HepG2 (cell line): ENCODE measurements around the gene PHF14.

Experiments
- CHD2 ChIP-seq: IDR thresholded peaks from 2 replicates; pipeline ENCODE4 v1.6.1; 2011; ENCODE audit warnings: low read depth, low read length, improper control_type of control experiment
- EED ChIP-seq: sonication (generic); formaldehyde crosslinking; IDR thresholded peaks from 2 replicates; pipeline ENCODE4 v1.5.0; 2020; ENCODE audit warnings: mild to moderate bottlenecking, missing genetic modification reagents
- NR3C1 ChIP-seq: sonication (generic); formaldehyde crosslinking; IDR thresholded peaks from 2 replicates; pipeline ENCODE4 v1.4.0; 2020; ENCODE audit warnings: missing genetic modification reagents
- PAWR ChIP-seq: sonication (generic); formaldehyde crosslinking; IDR thresholded peaks from 2 replicates; pipeline ENCODE4 v1.4.0; 2020; ENCODE audit warnings: missing genetic modification reagents, mild to moderate bottlenecking, borderline replicate concordance
- SP4 ChIP-seq: sonication (generic); formaldehyde crosslinking; IDR thresholded peaks from 2 replicates; pipeline ENCODE4 v1.8.1; 2023; ENCODE audit warnings: mild to moderate bottlenecking, missing genetic modification reagents
- ZNF646 ChIP-seq: sonication (generic); formaldehyde crosslinking; IDR thresholded peaks from 2 replicates; pipeline ENCODE4 v1.9.0; 2021; ENCODE audit warnings: mild to moderate bottlenecking, missing genetic modification reagents
- TF ChIP-seq, protein P1 (sequence below): IDR thresholded peaks from 2 replicates; pipeline ENCODE4 v1.6.1; 2012; ENCODE audit warnings: inconsistent platforms
- TF ChIP-seq, protein P2 (sequence below): sonication (generic); formaldehyde crosslinking; IDR thresholded peaks from 2 replicates; pipeline ENCODE4 v1.4.0; 2020; ENCODE audit warnings: missing genetic modification reagents

GRCh38 chr7:10973061-10973941 is at the start of gene PHF14:
- TF ChIP-seq CHD2 = no peak
- TF ChIP-seq, protein P1, sequence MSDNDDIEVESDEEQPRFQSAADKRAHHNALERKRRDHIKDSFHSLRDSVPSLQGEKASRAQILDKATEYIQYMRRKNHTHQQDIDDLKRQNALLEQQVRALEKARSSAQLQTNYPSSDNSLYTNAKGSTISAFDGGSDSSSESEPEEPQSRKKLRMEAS = peak; percentile 91
- no peak for TF ChIP-seq PAWR (CRISPR knock-in tag)
- TF ChIP-seq SP4 (CRISPR knock-in tag) = no peak
- TF ChIP-seq ZNF646 (CRISPR knock-in tag) = no peak
- TF ChIP-seq NR3C1 = no peak
- TF ChIP-seq EED (CRISPR knock-in tag) = no peak
- TF ChIP-seq, protein P2, sequence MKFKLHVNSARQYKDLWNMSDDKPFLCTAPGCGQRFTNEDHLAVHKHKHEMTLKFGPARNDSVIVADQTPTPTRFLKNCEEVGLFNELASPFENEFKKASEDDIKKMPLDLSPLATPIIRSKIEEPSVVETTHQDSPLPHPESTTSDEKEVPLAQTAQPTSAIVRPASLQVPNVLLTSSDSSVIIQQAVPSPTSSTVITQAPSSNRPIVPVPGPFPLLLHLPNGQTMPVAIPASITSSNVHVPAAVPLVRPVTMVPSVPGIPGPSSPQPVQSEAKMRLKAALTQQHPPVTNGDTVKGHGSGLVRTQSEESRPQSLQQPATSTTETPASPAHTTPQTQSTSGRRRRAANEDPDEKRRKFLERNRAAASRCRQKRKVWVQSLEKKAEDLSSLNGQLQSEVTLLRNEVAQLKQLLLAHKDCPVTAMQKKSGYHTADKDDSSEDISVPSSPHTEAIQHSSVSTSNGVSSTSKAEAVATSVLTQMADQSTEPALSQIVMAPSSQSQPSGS (CRISPR knock-in tag) = peak; percentile 93
